SK-N-SH treated with all-trans-retinoic acid at 6 μM for 48 hours (cell line): ENCODE measurements around the gene PCDHAC2.

Experiments used
- ATAC-seq: fragments of 200-7000 bp; cut with Tn5 transposase; 3 replicates; pipeline ENCODE4 v1.9.1; 2020; ENCODE audit warnings: mild to moderate bottlenecking, moderate library complexity
- ARNTL ChIP-seq: fragments of 450-650 bp; formaldehyde crosslinking; IDR thresholded peaks from 2 replicates; pipeline ENCODE4 v1.5.0; 2020; ENCODE audit warnings: low read depth, mild to moderate bottlenecking, moderate library complexity, borderline replicate concordance
- BACH2 ChIP-seq: fragments of 250-450 bp; sonication (Bioruptor Pico); IDR thresholded peaks from 2 replicates; pipeline ENCODE4 v1.9.0; 2021; ENCODE audit warnings: mild to moderate bottlenecking, borderline replicate concordance
- CSDC2 ChIP-seq: fragments of 250-450 bp; sonication (Bioruptor Pico); IDR thresholded peaks from 2 replicates; pipeline ENCODE4 v1.5.0; 2020; ENCODE audit warnings: mild to moderate bottlenecking, moderate library complexity
- ESRRG ChIP-seq: fragments of 250-450 bp; sonication (Bioruptor Pico); IDR thresholded peaks from 2 replicates; pipeline ENCODE4 v1.6.1; 2021; ENCODE audit warnings: mild to moderate bottlenecking
- GLIS3 ChIP-seq: fragments of 250-450 bp; sonication (Bioruptor Pico); IDR thresholded peaks from 2 replicates; pipeline ENCODE4 v1.5.0; 2020; ENCODE audit warnings: mild to moderate bottlenecking, moderate library complexity
- ISL1 ChIP-seq: fragments of 250-450 bp; sonication (Bioruptor Pico); IDR thresholded peaks from 2 replicates; pipeline ENCODE4 v2.1.2; 2022; ENCODE audit warnings: mild to moderate bottlenecking, moderate library complexity
- OSR1 ChIP-seq: fragments of 250-450 bp; sonication (Bioruptor Pico); IDR thresholded peaks from 2 replicates; pipeline ENCODE4 v1.8.0; 2022; ENCODE audit warnings: moderate library complexity, mild to moderate bottlenecking, inconsistent platforms
- PATZ1 ChIP-seq: fragments of 250-450 bp; sonication (Bioruptor Pico); IDR thresholded peaks from 2 replicates; pipeline ENCODE4 v1.8.0; 2020; ENCODE audit warnings: mild to moderate bottlenecking, moderate library complexity, borderline replicate concordance
- POU6F1 ChIP-seq: fragments of 250-450 bp; sonication (Bioruptor Pico); IDR thresholded peaks from 2 replicates; pipeline ENCODE4 v1.8.0; 2021; ENCODE audit warnings: low read depth, mild to moderate bottlenecking, moderate library complexity, borderline replicate concordance
- PPARA ChIP-seq: fragments of 250-450 bp; sonication (Bioruptor Pico); IDR thresholded peaks from 2 replicates; pipeline ENCODE4 v1.5.0; 2020; ENCODE audit warnings: mild to moderate bottlenecking, borderline replicate concordance
- RARB ChIP-seq: fragments of 250-450 bp; sonication (Bioruptor Pico); IDR thresholded peaks from 2 replicates; pipeline ENCODE4 v1.8.0; 2021; ENCODE audit warnings: mild to moderate bottlenecking, moderate library complexity
- SNAI2 ChIP-seq: fragments of 250-450 bp; sonication (Bioruptor Pico); IDR thresholded peaks from 2 replicates; pipeline ENCODE4 v1.5.0; 2020; ENCODE audit warnings: mild to moderate bottlenecking, moderate library complexity
- TCF4 ChIP-seq: fragments of 250-450 bp; sonication (Bioruptor Pico); IDR thresholded peaks from 2 replicates; pipeline ENCODE4 v1.8.0; 2021; ENCODE audit warnings: mild to moderate bottlenecking, moderate library complexity, borderline replicate concordance
- TSHZ2 ChIP-seq: fragments of 250-450 bp; sonication (Bioruptor Pico); IDR thresholded peaks from 2 replicates; pipeline ENCODE4 v1.5.0; 2020; ENCODE audit warnings: mild to moderate bottlenecking, moderate library complexity
- ZC3H10 ChIP-seq: fragments of 250-450 bp; sonication (Bioruptor Pico); IDR thresholded peaks from 2 replicates; pipeline ENCODE4 v1.5.1; 2021; ENCODE audit warnings: mild to moderate bottlenecking, moderate library complexity
- ZFP3 ChIP-seq: fragments of 250-450 bp; sonication (Bioruptor Pico); IDR thresholded peaks from 2 replicates; pipeline ENCODE4 v1.5.0; 2020; ENCODE audit warnings: mild to moderate bottlenecking, moderate library complexity
- ZFP30 ChIP-seq: fragments of 450-650 bp; formaldehyde crosslinking; IDR thresholded peaks from 2 replicates; pipeline ENCODE4 v1.5.0; 2022; ENCODE audit warnings: mild to moderate bottlenecking, moderate library complexity
- ZNF565 ChIP-seq: fragments of 450-650 bp; formaldehyde crosslinking; conservative IDR thresholded peaks from 2 replicates; pipeline ENCODE4 v1.5.0; 2020; ENCODE audit warnings: low read depth, mild to moderate bottlenecking, moderate library complexity
- ZNF70 ChIP-seq: fragments of 450-650 bp; formaldehyde crosslinking; IDR thresholded peaks from 2 replicates; pipeline ENCODE4 v1.5.0; 2020; ENCODE audit warnings: mild to moderate bottlenecking, moderate library complexity
- ZNF8 ChIP-seq: fragments of 450-650 bp; formaldehyde crosslinking; IDR thresholded peaks from 2 replicates; pipeline ENCODE4 v1.5.0; 2020; ENCODE audit warnings: mild to moderate bottlenecking, moderate library complexity

PCDHAC2 gene

DNA sequence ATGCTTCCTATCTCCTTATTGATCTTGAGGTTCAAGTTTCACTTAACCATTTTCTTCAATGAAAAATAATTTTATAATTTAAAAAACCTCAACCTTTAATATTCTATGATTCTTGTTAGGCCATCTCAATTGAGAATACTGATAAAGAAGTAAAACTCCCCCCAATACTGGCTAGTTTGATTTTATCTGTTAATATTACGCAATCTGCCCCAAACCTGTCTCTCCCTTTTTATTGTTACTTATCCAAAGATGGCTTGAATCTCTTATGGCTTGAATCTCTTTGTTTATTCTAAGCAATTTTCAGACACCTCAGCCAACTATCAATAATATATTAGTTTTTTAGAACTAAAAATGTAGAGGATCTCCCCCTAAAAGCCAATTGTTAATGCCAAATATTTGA, 4.1 kb upstream of the PCDHAC2 start:
- ATAC-seq, result no peak
- TF ChIP-seq TCF4 (CRISPR knock-in tag), result no peak

- TF ChIP-seq ISL1, result peak; percentile 86
- TF ChIP-seq ZFP30 (CRISPR knock-in tag), result no peak
- no peak for TF ChIP-seq ZNF565
- TF ChIP-seq SNAI2 (CRISPR knock-in tag), result no peak
- TF ChIP-seq, all 23 proteins: peak for 1
- ATAC-seq, result no peak
Observed at GRCh38 chr5:140964356-140964755, 1.9 kb upstream of the PCDHAC2 start.

GRCh38 chr5:140965905-140966292, 377 bp upstream of the PCDHAC2 start:
- no peak for TF ChIP-seq CSDC2 (CRISPR knock-in tag)
- no peak for TF ChIP-seq SNAI2 (CRISPR knock-in tag)
- TF ChIP-seq PPARA (CRISPR knock-in tag), result no peak
- no peak for TF ChIP-seq GLIS3 (CRISPR knock-in tag)
- no peak for TF ChIP-seq ZFP3 (CRISPR knock-in tag)
- TF ChIP-seq POU6F1 (CRISPR knock-in tag), result no peak
- TF ChIP-seq TSHZ2 (CRISPR knock-in tag), result no peak
- no peak for TF ChIP-seq PATZ1 (CRISPR knock-in tag)
- TF ChIP-seq ZC3H10 (CRISPR knock-in tag), result no peak
- TF ChIP-seq ARNTL, result no peak
- no peak for TF ChIP-seq ZFP30 (CRISPR knock-in tag)
- TF ChIP-seq BACH2, result no peak
- TF ChIP-seq OSR1 (CRISPR knock-in tag), result no peak
- TF ChIP-seq ZNF8 (CRISPR knock-in tag), result no peak
- TF ChIP-seq ESRRG (CRISPR knock-in tag), result no peak
- TF ChIP-seq ZNF565, result no peak
- no peak for TF ChIP-seq TCF4 (CRISPR knock-in tag)
- no peak for TF ChIP-seq ISL1
- TF ChIP-seq ZNF70 (CRISPR knock-in tag), result no peak
- TF ChIP-seq, all 23 proteins: peak for 0
- peak; percentile 30 for ATAC-seq

GRCh38 chr5:140967226-140967893, 1.1 kb downstream of the PCDHAC2 start:
- TF ChIP-seq ZFP3 (CRISPR knock-in tag), result no peak
- no peak for TF ChIP-seq OSR1 (CRISPR knock-in tag)
- no peak for TF ChIP-seq RARB (CRISPR knock-in tag)
- TF ChIP-seq POU6F1 (CRISPR knock-in tag), result no peak
- no peak for TF ChIP-seq ESRRG (CRISPR knock-in tag)
- ATAC-seq, result no peak
